H1 (cell line): Measurements from ENCODE around the gene KCTD15. TPM values are rescaled to one million over a fixed set of nuclear protein-coding genes. Genes with fewer than 3 reads are reported as not detected.

ENCODE experiments used
- CTCF ChIA-PET: fragments of 300-600 bp; sonication (Branson Sonifier 250); formaldehyde crosslinking; loops from one replicate; lab custom pipeline; 2021; ENCODE audit not compliant: partially characterized antibody; lab: Charles Lee
- POLR2A ChIA-PET: fragments of 300-600 bp; sonication (Branson Sonifier 250); formaldehyde crosslinking; loops from one replicate; lab custom pipeline; 2021; ENCODE audit warnings: inconsistent platforms; ENCODE audit not compliant: partially characterized antibody; lab: Charles Lee
- DNase-seq, 2 experiments: peaks; one replicate each; pipeline versions ENCODE4 v3.0.0 to v3.0.0-alpha.2; 2010 to 2022; ENCODE audit warnings: low spot score in 2 of 2, low read depth in 1 of 2, mixed read lengths in 1 of 2
- FAIRE-seq: peaks from 2 replicates; lab custom pipeline; 2011; peaks lifted over from hg19 to GRCh38; lab: Jason Lieb, UNC
- H2AFZ ChIP-seq: 2 replicates; pipeline ENCODE4 v1.8.1; 2012; ENCODE audit warnings: low read length, inconsistent platforms
- H2AK5ac ChIP-seq: 2 replicates; pipeline ENCODE4 v1.6.1; 2013; ENCODE audit warnings: low read depth, low read length
- H2BK120ac ChIP-seq: replicated peaks from 2 replicates; pipeline ENCODE3; 2013; ENCODE audit warnings: low read depth, low read length, inconsistent platforms
- H2BK12ac ChIP-seq: 2 replicates; pipeline ENCODE4 v1.6.1; 2013; ENCODE audit warnings: low read depth, low read length
- H2BK15ac ChIP-seq: 2 replicates; pipeline ENCODE4 v1.6.1; 2013; ENCODE audit warnings: low read length
- H2BK20ac ChIP-seq: 2 replicates; pipeline ENCODE4 v1.6.1; 2013; ENCODE audit warnings: low read length
- H2BK5ac ChIP-seq: 2 replicates; pipeline ENCODE4 v1.6.1; 2013; ENCODE audit warnings: low read depth, low read length
- H3K14ac ChIP-seq: 2 replicates; pipeline ENCODE4 v1.6.1; 2013; ENCODE audit warnings: inconsistent platforms; ENCODE audit not compliant: insufficient read length
- H3K18ac ChIP-seq: 2 replicates; pipeline ENCODE4 v1.6.1; 2013; ENCODE audit warnings: low read length; ENCODE audit errors: extremely low read depth
- H3K23ac ChIP-seq: 2 replicates; pipeline ENCODE4 v1.6.1; 2013; ENCODE audit warnings: inconsistent platforms; ENCODE audit not compliant: insufficient read length
- H3K23me2 ChIP-seq: 2 replicates; pipeline ENCODE4 v1.6.1; 2013; ENCODE audit warnings: low read depth, low read length
- H3K27ac ChIP-seq: 2 replicates; pipeline ENCODE4 v1.6.1; 2011; ENCODE audit warnings: low read depth, low read length, inconsistent platforms
- H3K27me3 ChIP-seq, 4 experiments: replicated peaks in 1 of 4; 1 replicate in 1 of 4; 2 replicates in 3 of 4; pipeline versions ENCODE4 v1.6.1 to v1.8.1; 2011 to 2013; ENCODE audit warnings: low read length in 3 of 4, mild to moderate bottlenecking in 3 of 4, inconsistent platforms in 2 of 4, mixed read lengths in 2 of 4, moderate library complexity in 1 of 4; ENCODE audit not compliant: control insufficient read depth in 3 of 4, insufficient read depth in 3 of 4; ENCODE audit errors: extremely low read depth in 1 of 4
- H3K36me3 ChIP-seq, 4 experiments: 2 replicates each; pipeline versions ENCODE4 v1.6.1 to v1.8.1; 2011 to 2013; ENCODE audit warnings: mild to moderate bottlenecking in 4 of 4, low read length in 3 of 4, moderate library complexity in 2 of 4, control low read depth in 1 of 4, inconsistent platforms in 1 of 4; ENCODE audit not compliant: insufficient read depth in 4 of 4, control insufficient read depth in 2 of 4
- H3K4ac ChIP-seq: replicated peaks from 2 replicates; pipeline ENCODE3; 2013; ENCODE audit warnings: low read length, low read depth, mixed read lengths, inconsistent platforms; ENCODE audit not compliant: insufficient read length
- H3K4me1 ChIP-seq, 4 experiments: replicated peaks in 1 of 4; 1 replicate in 1 of 4; 2 replicates in 3 of 4; pipeline versions ENCODE4 v1.6.1 to v1.8.1; 2011 to 2013; ENCODE audit warnings: low read length in 3 of 4, inconsistent platforms in 2 of 4, mixed read lengths in 1 of 4; ENCODE audit not compliant: insufficient read depth in 4 of 4, control insufficient read depth in 3 of 4
- H3K4me2 ChIP-seq, 2 experiments: 2 replicates each; pipeline versions ENCODE4 v1.6.1 to v1.8.1; 2011 to 2013; ENCODE audit warnings: low read depth in 2 of 2, low read length in 2 of 2, control low read depth in 1 of 2, inconsistent platforms in 1 of 2, mild to moderate bottlenecking in 1 of 2; ENCODE audit not compliant: insufficient read depth in 1 of 2
- H3K4me3 ChIP-seq, 4 experiments: fragments of 200-600, 300-600 bp in 1 of 4; sonication (generic), shearing (Covaris generic), sonication (Bioruptor Twin) in 1 of 4; 2 replicates each; pipeline versions ENCODE4 v1.5.1 to v1.8.1; 2011 to 2016; ENCODE audit warnings: low read length in 4 of 4, low read depth in 3 of 4, control low read depth in 2 of 4, inconsistent platforms in 2 of 4, mild to moderate bottlenecking in 2 of 4, mixed read lengths in 1 of 4, moderate library complexity in 1 of 4; ENCODE audit not compliant: insufficient read depth in 2 of 4; ENCODE audit errors: extremely low read depth in 1 of 4
- H3K56ac ChIP-seq: replicated peaks from 2 replicates; pipeline ENCODE3; 2013; ENCODE audit warnings: low read depth, mild to moderate bottlenecking, mixed read lengths, low read length, inconsistent platforms; ENCODE audit not compliant: insufficient read length
- H3K79me1 ChIP-seq: 2 replicates; pipeline ENCODE4 v1.6.1; 2013; ENCODE audit warnings: low read depth, low read length, control low read depth
- H3K79me2 ChIP-seq, 2 experiments: 2 replicates each; pipeline versions ENCODE4 v1.6.1 to v1.8.1; 2012 to 2013; ENCODE audit warnings: low read length in 2 of 2, mild to moderate bottlenecking in 2 of 2, inconsistent platforms in 1 of 2; ENCODE audit not compliant: insufficient read depth in 2 of 2, control insufficient read depth in 1 of 2
- H3K9ac ChIP-seq, 4 experiments: replicated peaks in 1 of 4; 1 replicate in 1 of 4; 2 replicates in 3 of 4; pipeline versions ENCODE4 v1.6.1 to v1.8.1; 2011 to 2013; ENCODE audit warnings: low read depth in 3 of 4, low read length in 3 of 4, control low read depth in 2 of 4, mild to moderate bottlenecking in 2 of 4, moderate library complexity in 2 of 4, inconsistent platforms in 1 of 4; ENCODE audit errors: extremely low read depth in 1 of 4
- H3K9me3 ChIP-seq, 2 experiments: 2 replicates each; pipeline versions ENCODE4 v1.6.1 to v1.8.1; 2012 to 2013; ENCODE audit warnings: mild to moderate bottlenecking in 2 of 2, moderate library complexity in 2 of 2, control low read depth in 1 of 2, inconsistent platforms in 1 of 2, low read depth in 1 of 2, low read length in 1 of 2, mixed read lengths in 1 of 2; ENCODE audit not compliant: insufficient read depth in 2 of 2
- H4K20me1 ChIP-seq, 2 experiments: replicated peaks in 1 of 2; 2 replicates each; pipeline versions ENCODE3 to v1.8.1; 2011 to 2013; ENCODE audit warnings: inconsistent platforms in 2 of 2, low read length in 2 of 2, mild to moderate bottlenecking in 1 of 2; ENCODE audit not compliant: insufficient read depth in 2 of 2, control insufficient read depth in 1 of 2
- H4K5ac ChIP-seq: 2 replicates; pipeline ENCODE4 v1.6.1; 2013; ENCODE audit warnings: low read length, low read depth, mixed read lengths, inconsistent platforms; ENCODE audit not compliant: insufficient read length
- H4K8ac ChIP-seq: 2 replicates; pipeline ENCODE4 v1.8.0; 2013; ENCODE audit warnings: mild to moderate bottlenecking, moderate library complexity, low read length, inconsistent platforms; ENCODE audit not compliant: insufficient read depth; ENCODE audit errors: extremely low read depth
- H4K91ac ChIP-seq: replicated peaks from 2 replicates; pipeline ENCODE3; 2013; ENCODE audit warnings: low read length, mixed read lengths, inconsistent platforms; ENCODE audit not compliant: insufficient read length
- ASH2L ChIP-seq: fragments of 200-600, 300-600 bp; sonication (generic); IDR thresholded peaks from one replicate; pipeline ENCODE4 v1.7.1; 2017; ENCODE audit warnings: low read length
- CBX5 ChIP-seq: fragments of 300-800, 300-1000 bp; sonication (generic); IDR thresholded peaks from 2 replicates; pipeline ENCODE4 v1.7.1; 2016; ENCODE audit warnings: antibody characterized with exemption, low read length, low read depth
- CHD1 ChIP-seq: IDR thresholded peaks from 2 replicates; pipeline ENCODE4 v1.6.1; 2012; ENCODE audit warnings: low read depth, low read length, improper control_type of control experiment
- HDAC6 ChIP-seq: IDR thresholded peaks from one replicate; pipeline ENCODE4 v1.7.1; 2012; ENCODE audit warnings: low read depth, mild to moderate bottlenecking, inconsistent platforms, low read length, moderate library complexity
- KDM4A ChIP-seq: IDR thresholded peaks from one replicate; pipeline ENCODE4 v1.7.1; 2012; ENCODE audit warnings: low read depth, mild to moderate bottlenecking, moderate library complexity, low read length, inconsistent platforms; ENCODE audit not compliant: severe bottlenecking
- MAFK ChIP-seq: IDR thresholded peaks from 2 replicates; pipeline ENCODE4 v1.6.1; 2012; ENCODE audit warnings: low read depth, mild to moderate bottlenecking, improper control_type of control experiment, low read length
- NANOG ChIP-seq: IDR thresholded peaks from 2 replicates; pipeline ENCODE4 v1.6.1; 2011; ENCODE audit warnings: low read length, low read depth, mild to moderate bottlenecking, inconsistent platforms; ENCODE audit not compliant: insufficient read depth, poor library complexity, severe bottlenecking
- POLR2A ChIP-seq, 2 experiments: IDR thresholded peaks; 1 replicate in 1 of 2; 2 replicates in 1 of 2; pipeline ENCODE4 v1.6.1; 2011; ENCODE audit warnings: low read depth in 2 of 2, low read length in 2 of 2, mild to moderate bottlenecking in 2 of 2; ENCODE audit errors: control extremely low read depth in 1 of 2
- POU5F1 ChIP-seq: IDR thresholded peaks from 2 replicates; pipeline ENCODE4 v1.6.1; 2011; ENCODE audit warnings: low read depth, mild to moderate bottlenecking, low read length, moderate library complexity
- SIX5 ChIP-seq: IDR thresholded peaks from 2 replicates; pipeline ENCODE4 v1.6.1; 2011; ENCODE audit warnings: mild to moderate bottlenecking, low read depth, low read length
- SRF ChIP-seq: IDR thresholded peaks from 2 replicates; pipeline ENCODE4 v1.6.1; 2011; ENCODE audit warnings: mild to moderate bottlenecking, low read depth, low read length, moderate library complexity
- TCF12 ChIP-seq: IDR thresholded peaks from 2 replicates; pipeline ENCODE4 v1.6.1; 2011; ENCODE audit warnings: low read depth, mild to moderate bottlenecking, low read length
- TEAD4 ChIP-seq: IDR thresholded peaks from 2 replicates; pipeline ENCODE4 v1.6.1; 2012; ENCODE audit warnings: low read depth, low read length, inconsistent platforms, mixed read lengths
- WGBS, 2 experiments: shearing (Covaris generic) in 1 of 2; methylation state at CpG; one replicate each; pipeline versions ENCODE4 v1.1.6 to v1.1.7; 2013 to 2015; ENCODE audit warnings: low lambda C conversion rate in 2 of 2, mixed read lengths in 2 of 2, inconsistent platforms in 1 of 2, low coverage in 1 of 2, missing lambda C conversion rate in 1 of 2; ENCODE audit not compliant: insufficient replicate concordance in 2 of 2, insufficient coverage in 1 of 2, insufficient read length in 1 of 2; ENCODE audit errors: extremely low coverage in 1 of 2, missing lambda C conversion rate in 1 of 2; 5-methylcytosine and 5-hydroxymethylcytosine counted together
- polyA plus RNA-seq, 7 experiments: library from polyadenylated mRNA; depleted of rRNA in 3 of 7; stranded (reverse) in 5 of 7; unstranded in 2 of 7; fragments of >200 nt in 5 of 7; fragments of 200-250 nt in 2 of 7; gene quantifications; 1 replicate in 5 of 7; 2 replicates in 1 of 7; 4 replicates in 1 of 7; pipeline versions ENCODE4 v1.2.1 to v1.2.3, GENCODE V29; 2011 to 2013; ENCODE audit warnings: missing spikeins in 2 of 7, mixed read lengths in 2 of 7
- total RNA-seq: library from RNA; stranded (reverse); fragmentation: NEBNext Ultra II Directional; extraction: Animal tissue kit (Norgen Biotek cat#: 25700); gene quantifications from 2 replicates; pipeline ENCODE4 v1.2.1, GENCODE V29; 2021
- TF ChIP-seq, protein P1 (sequence below): IDR thresholded peaks from 2 replicates; pipeline ENCODE4 v1.6.1; 2011; ENCODE audit warnings: low read length, improper control_type of control experiment

Gene KCTD15
- total and polyA plus RNA-seq, 2 of the 8 experiments (the other 6 are each of a cell fraction or from before 2014, with no cell fraction given): 25.1 to 27.0 TPM

- no peak overlapping the region for H3K14ac ChIP-seq
- H3K4ac ChIP-seq: no peak overlapping the region
- no peak overlapping the region for H2BK20ac ChIP-seq
- H3K18ac ChIP-seq: no peak overlapping the region
- H3K4me1 ChIP-seq: peaks cover 7 to 16% (median 11%) of the 10 kb centered on the region in 4 experiments; a peak in 6 of 7 replicates
- no peak overlapping the region for H2BK120ac ChIP-seq
- no peak overlapping the region for H3K23ac ChIP-seq
- peaks cover 14 to 16% of the 10 kb centered on the region in 2 experiments for H4K20me1 ChIP-seq
- H3K4me3 ChIP-seq: no peak overlapping the region
- peaks cover 6% of the 10 kb centered on the region; the same call in 1 of the 2 replicates for H3K79me1 ChIP-seq
- no peaks in the 10 kb centered on the region for H3K9me3 ChIP-seq
- H3K56ac ChIP-seq: no peak overlapping the region
- no peak overlapping the region for H2BK5ac ChIP-seq
- 92% methylated on average over 9 of the region's 9 CpGs; no CpG with 5 or more reads in 1 of the 2 experiments for WGBS, 2 experiments
- H4K8ac ChIP-seq: no peak overlapping the region; the same call in 1 of the 2 replicates
- H3K27ac ChIP-seq: no peak overlapping the region
- POLR2A ChIA-PET: interaction anchor here (1.3 to 2.1 kb wide), 3 partner anchors 8 to 16 kb away, joined by 5 to 8 read pairs (median 7); no protein-coding TSS in a partner anchor
- H4K5ac ChIP-seq: no peak overlapping the region
- CTCF ChIA-PET: interaction anchor here (0.6 to 1.2 kb wide), 3 partner anchors 25 to 192 kb away, joined by 3 to 4 read pairs (median 3); no protein-coding TSS in a partner anchor
- H3K23me2 ChIP-seq: peaks cover 5% of the 10 kb centered on the region
- no peak overlapping the region for H2BK12ac ChIP-seq
- H2AK5ac ChIP-seq: no peak overlapping the region
- no peak overlapping the region for H2BK15ac ChIP-seq
- peaks cover 0 to 14% of the 10 kb centered on the region in 2 experiments; a peak in 1 of 4 replicates for H3K79me2 ChIP-seq
- DNase-seq: no peak
- H2AFZ ChIP-seq: no peak overlapping the region
- no peak overlapping the region for H3K9ac ChIP-seq
- no peak for FAIRE-seq
- no peak overlapping the region for H4K91ac ChIP-seq
- H3K36me3 ChIP-seq: peaks cover 5 to 25% (median 17%) of the 10 kb centered on the region in 4 experiments; a peak in 6 of 8 replicates
- no peaks in the 10 kb centered on the region for H3K27me3 ChIP-seq
- H3K4me2 ChIP-seq: no peak overlapping the region
- no peak for TF ChIP-seq POU5F1
- TF ChIP-seq, protein P1, sequence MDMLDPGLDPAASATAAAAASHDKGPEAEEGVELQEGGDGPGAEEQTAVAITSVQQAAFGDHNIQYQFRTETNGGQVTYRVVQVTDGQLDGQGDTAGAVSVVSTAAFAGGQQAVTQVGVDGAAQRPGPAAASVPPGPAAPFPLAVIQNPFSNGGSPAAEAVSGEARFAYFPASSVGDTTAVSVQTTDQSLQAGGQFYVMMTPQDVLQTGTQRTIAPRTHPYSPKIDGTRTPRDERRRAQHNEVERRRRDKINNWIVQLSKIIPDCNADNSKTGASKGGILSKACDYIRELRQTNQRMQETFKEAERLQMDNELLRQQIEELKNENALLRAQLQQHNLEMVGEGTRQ: no peak
- no peak for TF ChIP-seq POLR2A (IDR thresholded peaks at IDR 0.05; ENCODE audit: control extremely low read depth in 1 of 2, low read depth in 2 of 2, low read length in 2 of 2)
- no peak for TF ChIP-seq ASH2L
- no peak for TF ChIP-seq KDM4A
- no peak for TF ChIP-seq SIX5
- TF ChIP-seq NANOG: no peak
- TF ChIP-seq CBX5: no peak
- no peak for TF ChIP-seq TEAD4
- TF ChIP-seq HDAC6: no peak
- TF ChIP-seq MAFK: no peak
- TF ChIP-seq CHD1: no peak
- TF ChIP-seq TCF12: no peak
- TF ChIP-seq SRF: no peak
Observed at GRCh38 chr19:33803383-33803782, 6.7 kb downstream of the KCTD15 start.
